ENCODE data around the gene IL3.

Gene IL3

GRCh38 chr5:132057498-132058255, 2.8 kb upstream of the IL3 start:
- no peak for DNase-seq

GRCh38 chr5:132058646-132059042, 1.8 kb upstream of the IL3 start:
- no peak for DNase-seq

GRCh38 chr5:132059043-132059695, 1.3 kb upstream of the IL3 start:
- DNase-seq = peak; percentile 25

GRCh38 chr5:132059696-132060500, 557 bp upstream of the IL3 start:
- peak; percentile 3 for DNase-seq

GRCh38 chr5:132063090-132063911, 2.8 kb downstream of the IL3 start:
- peak; percentile 82 for DNase-seq

- DNase-seq = no peak
Observed at GRCh38 chr5:132064140-132064539, 3.7 kb downstream of the IL3 start.

- DNase-seq = peak; percentile 80
Observed at GRCh38 chr5:132064738-132065331, 4.4 kb downstream of the IL3 start.

GRCh38 chr5:132065351-132065937, 5.0 kb downstream of the IL3 start:
- DNase-seq = peak; percentile 41

- DNase-seq = no peak
Observed at GRCh38 chr5:132065951-132066701, 5.7 kb downstream of the IL3 start.

GRCh38 chr5:132066871-132067270, 6.4 kb downstream of the IL3 start:
- no peak for DNase-seq

GRCh38 chr5:132067451-132067850, 7.0 kb downstream of the IL3 start:
- DNase-seq = no peak

GRCh38 chr5:132067941-132068808, 7.7 kb downstream of the IL3 start:
- DNase-seq = no peak

- no peak for DNase-seq
Observed at GRCh38 chr5:132069561-132069960, 9.1 kb downstream of the IL3 start.

GRCh38 chr5:132069994-132070393, 9.5 kb downstream of the IL3 start:
- DNase-seq = no peak

GRCh38 chr5:132070460-132071337, 10.2 kb downstream of the IL3 start:
- no peak for DNase-seq

GRCh38 chr5:132071338-132071707, 10.9 kb downstream of the IL3 start:
- DNase-seq = no peak

- DNase-seq = no peak
Observed at GRCh38 chr5:132072070-132072469, 11.6 kb downstream of the IL3 start.

GRCh38 chr5:132072528-132072927, 12.1 kb downstream of the IL3 start:
- DNase-seq = no peak

Data from activated gamma-delta T cell treated with Interleukin-2 at 50 U/mL for 16 hours (primary cell).